CD4-positive, alpha-beta T cell treated with Interferon alpha-2 for 1 hour (primary cell): ENCODE measurements around the gene CCDC149.
"Not testable (repeated sequence)": the region's sequence is repeated elsewhere in the genome, so short reads cannot be mapped to it uniquely, and the experiment has no call there.

ENCODE experiments used
- DNase-seq, 2 donors: peaks; one replicate each; pipeline ENCODE4 v3.0.0-alpha.2; 2020 to 2022

Gene CCDC149

GRCh38 chr4:24915121-24915922, 2.5 kb upstream of the CCDC149 start:
- no peak for DNase-seq

GRCh38 chr4:24914460-24914859, 1.6 kb upstream of the CCDC149 start:
- DNase-seq: no peak

GRCh38 chr4:24913119-24913485, 260 bp upstream of the CCDC149 start:
- no peak for DNase-seq

DNA sequence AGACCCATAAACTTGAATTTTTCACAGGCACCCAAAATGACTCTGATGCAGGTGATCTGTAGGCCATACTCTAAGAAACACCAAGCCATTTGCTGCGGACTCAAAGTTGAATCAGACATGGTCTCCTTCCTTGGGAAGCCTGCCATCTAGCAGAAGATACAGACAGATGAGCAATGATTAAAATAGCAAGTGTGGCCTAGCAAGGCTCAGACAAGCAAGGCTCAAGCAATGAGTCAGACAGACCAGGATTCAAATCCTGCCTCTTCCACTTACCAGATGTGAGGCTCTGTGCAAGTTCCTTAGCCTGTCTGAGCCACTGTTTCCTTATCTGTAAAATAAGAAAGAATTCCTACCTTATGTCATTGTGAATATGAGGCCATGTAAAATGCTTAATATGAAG, 2.3 kb downstream of the CCDC149 start:
- no peak for DNase-seq

- not testable (repeated sequence) for DNase-seq
Measured at GRCh38 chr4:24909606-24910005, 3.2 kb downstream of the CCDC149 start.

- DNase-seq: no peak
Measured at GRCh38 chr4:24897639-24898038, 15.2 kb downstream of the CCDC149 start.

DNA sequence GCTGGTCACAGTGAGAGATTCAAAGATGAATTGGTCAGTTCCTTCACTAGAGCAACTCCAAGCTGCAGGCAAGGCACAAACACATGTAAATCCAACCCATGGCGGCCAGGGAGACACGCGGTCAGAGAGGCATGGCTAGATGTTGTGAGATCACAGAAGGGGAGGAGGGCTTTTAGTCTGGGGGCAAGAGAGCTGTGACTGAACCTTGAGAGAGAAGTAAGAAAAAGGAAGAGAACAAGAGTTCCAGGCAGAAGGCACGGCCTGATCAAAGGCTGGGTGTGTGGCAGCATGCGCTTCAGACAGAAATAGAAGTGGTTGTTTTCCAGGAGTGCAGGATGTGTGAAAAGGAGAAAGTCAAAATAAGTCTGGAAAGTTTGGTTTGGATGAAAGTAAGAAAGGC, 15.9 kb downstream of the CCDC149 start:
- DNase-seq: no peak

- no peak for DNase-seq
Measured at GRCh38 chr4:24896056-24896455, 16.8 kb downstream of the CCDC149 start.

GRCh38 chr4:24895461-24895860, 17.4 kb downstream of the CCDC149 start:
- no peak for DNase-seq

- no peak for DNase-seq
Measured at GRCh38 chr4:24894846-24895245, 18.0 kb downstream of the CCDC149 start.

GRCh38 chr4:24894243-24894642, 18.6 kb downstream of the CCDC149 start:
- no peak for DNase-seq

GRCh38 chr4:24892778-24893177, 20.1 kb downstream of the CCDC149 start:
- no peak for DNase-seq

- DNase-seq: no peak
Measured at GRCh38 chr4:24892278-24892677, 20.6 kb downstream of the CCDC149 start.

DNA sequence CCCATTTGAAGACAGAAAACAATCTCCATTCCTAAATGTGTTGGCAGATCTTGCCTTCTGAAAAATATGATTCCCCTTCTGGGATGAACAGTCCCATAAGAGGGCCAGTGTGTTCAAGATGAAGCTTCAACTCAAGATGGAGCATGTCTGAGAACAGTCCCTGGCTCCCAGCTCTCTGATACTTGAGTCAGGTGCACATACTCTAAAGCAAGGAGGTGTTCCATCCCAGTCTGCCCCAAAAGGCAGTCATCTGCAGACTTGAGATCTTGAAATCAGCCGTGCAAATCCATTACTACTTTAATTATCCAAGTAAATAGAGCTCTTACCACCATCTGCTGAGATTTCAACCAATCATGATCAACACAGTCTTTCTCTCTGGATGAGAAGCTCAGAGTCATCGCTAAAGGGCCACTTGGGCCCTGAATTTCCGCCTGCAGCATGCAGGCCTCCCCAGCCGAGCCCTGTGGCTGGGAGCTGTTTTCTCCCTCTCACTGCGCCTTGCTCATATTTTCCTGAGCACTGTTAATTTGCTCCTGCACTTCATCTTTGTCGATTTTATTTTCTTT, 22.2 kb downstream of the CCDC149 start:
- no peak for DNase-seq

- DNase-seq: no peak
Measured at GRCh38 chr4:24889991-24890390, 22.9 kb downstream of the CCDC149 start.

- DNase-seq: no peak
Measured at GRCh38 chr4:24888475-24889344, 24.1 kb downstream of the CCDC149 start.

DNA sequence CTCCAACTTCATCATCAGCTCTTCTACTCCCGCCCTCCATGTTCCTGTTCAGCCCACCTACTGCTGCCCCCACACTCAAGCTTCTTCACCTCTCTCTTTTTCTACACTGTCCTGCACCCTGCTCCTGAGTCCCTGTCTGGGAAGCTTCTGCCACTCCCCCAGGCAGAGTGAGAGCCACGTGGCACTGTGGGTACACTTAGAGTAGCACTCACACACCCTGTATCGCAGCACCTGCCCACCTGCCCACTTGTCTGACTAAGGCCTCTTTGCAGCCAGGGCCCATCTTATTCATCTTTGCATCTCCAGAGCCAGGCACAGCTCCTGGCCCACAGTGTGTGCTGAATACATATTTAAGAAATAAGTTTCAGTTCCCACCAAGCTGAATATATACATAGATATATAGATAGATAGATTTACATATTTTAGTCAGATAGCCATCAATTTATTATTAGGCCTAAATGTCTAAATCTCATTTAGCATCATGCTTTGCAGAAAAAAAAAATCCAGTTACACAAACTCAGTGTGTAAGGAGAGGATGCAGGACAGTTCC, 24.9 kb downstream of the CCDC149 start:
- DNase-seq: no peak

DNA sequence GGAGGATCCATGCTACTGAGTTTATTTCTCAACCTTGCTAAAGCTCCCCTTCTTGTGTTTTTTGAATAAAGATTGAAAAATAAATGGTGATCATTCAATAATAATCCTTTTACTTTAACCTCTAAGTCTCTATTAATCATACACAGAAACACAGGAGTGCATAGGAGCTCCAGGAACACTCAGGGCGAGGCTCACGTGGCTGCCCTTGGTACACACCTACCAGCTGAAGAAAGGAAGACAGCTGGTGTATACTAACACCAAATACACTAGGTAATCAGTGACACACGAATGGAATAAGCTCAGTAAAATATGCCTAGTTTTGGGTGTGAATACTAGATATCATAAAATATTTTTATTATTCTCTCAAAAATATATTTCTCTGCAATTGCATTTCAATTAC, 26.2 kb downstream of the CCDC149 start:
- no peak for DNase-seq

GRCh38 chr4:24885342-24885741, 27.5 kb downstream of the CCDC149 start:
- DNase-seq: no peak

DNA sequence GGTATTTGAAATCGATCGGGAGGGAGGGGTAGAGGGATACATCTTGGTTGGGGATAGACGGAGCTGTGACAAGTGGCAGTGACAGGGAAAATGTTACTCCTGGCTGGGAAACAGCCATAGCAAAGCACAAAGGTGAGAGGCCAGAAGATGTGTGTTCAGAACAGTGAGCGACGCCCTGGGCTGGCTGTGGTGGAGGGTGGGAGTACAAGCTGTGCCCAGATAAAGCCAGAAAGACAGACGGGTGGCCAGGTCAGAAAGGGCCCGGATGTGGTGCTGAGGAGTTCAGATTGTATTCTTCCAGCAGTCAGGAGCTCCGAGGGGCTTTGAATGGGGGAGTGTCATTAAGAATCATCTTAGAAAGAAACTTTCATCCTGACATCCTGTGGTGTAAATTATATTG, 27.9 kb downstream of the CCDC149 start:
- no peak for DNase-seq

DNA sequence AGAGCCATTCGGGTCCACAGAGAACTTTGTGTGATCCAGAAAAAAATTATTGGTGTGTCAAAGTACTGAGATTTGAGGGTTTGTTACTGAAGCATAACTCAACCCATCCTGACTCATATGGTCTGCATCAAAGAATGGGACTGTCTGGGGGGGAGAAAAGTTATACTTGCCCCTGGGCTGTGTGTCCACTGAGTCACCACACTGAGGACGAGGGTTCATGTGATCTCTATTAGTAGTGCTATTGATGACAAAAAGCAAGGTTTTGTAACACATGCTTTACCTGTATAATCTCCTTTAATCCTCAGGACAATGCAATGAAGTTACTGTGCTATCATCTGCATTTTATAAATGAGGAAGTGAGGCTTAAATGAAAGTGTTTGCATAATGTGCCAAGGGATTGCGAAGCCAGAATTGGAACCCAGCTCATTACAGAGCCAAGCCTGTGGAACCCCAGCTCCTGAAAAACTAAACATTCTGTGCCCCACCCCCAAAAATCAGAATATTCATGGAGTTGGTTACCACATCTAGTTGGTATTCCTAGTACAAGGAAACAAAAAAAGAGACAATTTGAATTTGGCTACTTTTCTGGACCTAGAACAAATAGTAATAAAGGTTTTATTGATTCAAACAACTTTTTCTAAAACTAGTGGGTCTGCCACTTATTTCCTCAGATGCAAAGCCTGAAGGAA, 31.2 kb downstream of the CCDC149 start:
- DNase-seq: no peak

DNA sequence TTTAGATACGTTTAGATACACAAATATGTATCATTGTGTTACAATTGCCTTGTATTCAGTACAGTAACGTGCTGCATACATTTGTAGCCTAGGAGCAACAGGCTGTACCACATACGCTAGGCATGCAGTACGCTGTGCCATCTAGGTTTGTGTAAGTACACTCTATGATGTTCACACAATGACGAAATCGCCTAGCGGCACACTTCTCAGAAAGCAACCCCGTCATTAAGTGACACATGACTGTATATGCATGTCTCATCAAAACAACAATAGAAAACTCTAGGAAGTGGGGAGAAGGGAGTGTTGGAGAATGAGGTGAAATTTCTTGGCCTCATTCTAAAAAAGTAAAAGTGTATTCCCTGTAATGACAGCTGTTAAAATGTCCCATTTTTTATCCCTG, 32.7 kb downstream of the CCDC149 start:
- peak in 1 of 2 donors; percentile 5 for DNase-seq

DNA sequence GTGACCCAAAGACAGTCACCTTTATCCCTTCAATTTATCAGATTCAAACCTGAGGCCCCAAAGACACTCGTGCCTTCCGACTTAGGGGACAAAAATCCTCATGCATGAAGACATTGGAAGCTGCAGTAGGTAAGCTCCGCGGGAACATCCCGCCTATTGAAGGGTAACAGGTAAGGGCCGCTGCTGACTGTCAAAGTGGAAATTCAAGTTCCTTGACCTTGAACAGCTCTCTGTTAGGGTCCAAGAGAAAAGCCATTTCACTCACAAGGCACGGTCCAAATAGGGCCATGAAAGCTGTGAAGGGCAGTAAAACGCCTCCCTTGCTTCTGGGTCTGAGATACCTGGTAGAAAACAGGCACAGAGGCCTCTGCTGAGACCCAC, 34.2 kb downstream of the CCDC149 start:
- DNase-seq: no peak
